Activated B cell treated with CpG ODN at 0.5 μM for 24 hours (primary cell): Measurements from ENCODE around the gene PRKCE. TPM values are rescaled to one million over a fixed set of nuclear protein-coding genes. Genes with fewer than 3 reads are reported as not detected.

Experiments used
- ATAC-seq: fragments of 200-7000 bp; cut with Tn5 transposase; one replicate; pipeline ENCODE4 v1.10.0; 2021; ENCODE audit warnings: low read depth, mild to moderate bottlenecking, moderate library complexity
- CTCF ChIA-PET: fragments of 350-600 bp; sonication (Branson Sonifier 250); formaldehyde crosslinking; loops from one replicate; lab custom pipeline; 2021; ENCODE audit warnings: antibody characterized with exemption; lab: Charles Lee
- POLR2A ChIA-PET: fragments of 350-600 bp; sonication (Branson Sonifier 250); formaldehyde crosslinking; loops from one replicate; lab custom pipeline; 2021; ENCODE audit warnings: antibody characterized with exemption; lab: Charles Lee
- DNase-seq: peaks from one replicate; pipeline ENCODE4 v3.0.0; 2022
- H3K27ac Mint-ChIP-seq: one replicate; pipeline ENCODE4 v1.8.0; 2020; ENCODE audit warnings: mixed read lengths
- H3K27me3 Mint-ChIP-seq: one replicate; pipeline ENCODE4 v1.8.0; 2021; ENCODE audit warnings: mixed read lengths
- H3K36me3 Mint-ChIP-seq: one replicate; pipeline ENCODE4 v1.8.0; 2021; ENCODE audit warnings: low read depth, mixed read lengths
- H3K4me1 Mint-ChIP-seq: one replicate; pipeline ENCODE4 v1.8.0; 2021; ENCODE audit warnings: mixed read lengths
- H3K4me3 Mint-ChIP-seq: one replicate; pipeline ENCODE4 v1.8.0; 2020; ENCODE audit warnings: mild to moderate bottlenecking, mixed read lengths
- H3K9me3 Mint-ChIP-seq: one replicate; pipeline ENCODE4 v1.8.0; 2020; ENCODE audit warnings: mixed read lengths
- CTCF ChIP-seq: fragments of 200-600 bp; IDR thresholded peaks from one replicate; pipeline ENCODE4 v1.8.0; 2022; ENCODE audit warnings: antibody characterized with exemption, mild to moderate bottlenecking
- intact Hi-C: fragments of 100-400 bp; cut with micrococcal nuclease; formaldehyde crosslinking; loops from one replicate; pipeline ENCODE4 v1.15.1; 2024
- total RNA-seq: library from RNA; stranded (reverse); gene quantifications from 2 replicates; pipeline ENCODE4 v1.2.3, GENCODE V29; 2022

Gene PRKCE
- total RNA-seq, 1 donor from 2014 or later, result 53.8 TPM

GRCh38 chr2:46009315-46009714, 357.8 kb downstream of the PRKCE start:
- Mint-ChIP-seq H3K9me3 (no peaks in the 10 kb centered on the region), H3K27ac (no peak overlapping the region), H3K36me3 (peaks cover 89% of the 10 kb centered on the region), H3K4me1 (no peaks in the 10 kb centered on the region), H3K4me3 (no peak overlapping the region), H3K27me3 (no peaks in the 10 kb centered on the region)
- ATAC-seq (no peak), DNase-seq (no peak)
- intact Hi-C loops, result no loop called here
- ChIA-PET POLR2A (no interaction called here), CTCF (no interaction called here)
- no peak for TF ChIP-seq CTCF

GRCh38 chr2:46009772-46010171, 358.3 kb downstream of the PRKCE start:
- Mint-ChIP-seq H3K27ac (no peak overlapping the region), H3K4me3 (no peak overlapping the region), H3K27me3 (no peaks in the 10 kb centered on the region), H3K4me1 (no peaks in the 10 kb centered on the region), H3K9me3 (no peaks in the 10 kb centered on the region), H3K36me3 (peaks cover 88% of the 10 kb centered on the region)
- intact Hi-C loops, result loop anchor here (2.0 to 5.0 kb wide), 4 partner anchors 358 to 1313 kb away; no protein-coding TSS in a partner anchor
- ATAC-seq, result no peak
- TF ChIP-seq CTCF, result no peak
- CTCF ChIA-PET, result no interaction called here
- POLR2A ChIA-PET, result no interaction called here
- DNase-seq, result no peak

GRCh38 chr2:46010223-46010924, 358.9 kb downstream of the PRKCE start:
- no peak for TF ChIP-seq CTCF
- ATAC-seq (no peak), DNase-seq (no peak)
- no peaks in the 10 kb centered on the region for H3K4me1 Mint-ChIP-seq
- no peaks in the 10 kb centered on the region for H3K27me3 Mint-ChIP-seq
- intact Hi-C loops, result loop anchor here (2.0 to 5.0 kb wide), 4 partner anchors 357 to 1312 kb away; no protein-coding TSS in a partner anchor
- no peak overlapping the region for H3K4me3 Mint-ChIP-seq
- no peak overlapping the region for H3K27ac Mint-ChIP-seq
- no peaks in the 10 kb centered on the region for H3K9me3 Mint-ChIP-seq
- CTCF ChIA-PET, result interaction anchor here (1.1 kb wide), 1 partner anchor 639 kb away, joined by 3 read pairs; no protein-coding TSS in a partner anchor
- POLR2A ChIA-PET, result no interaction called here
- peaks cover 88% of the 10 kb centered on the region for H3K36me3 Mint-ChIP-seq

- POLR2A ChIA-PET, result no interaction called here
- H3K27me3 Mint-ChIP-seq, result no peaks in the 10 kb centered on the region
- DNase-seq, result no peak
- no peak overlapping the region for H3K27ac Mint-ChIP-seq
- ATAC-seq, result no peak
- no peak for TF ChIP-seq CTCF
- peaks cover 88% of the 10 kb centered on the region for H3K36me3 Mint-ChIP-seq
- no peak overlapping the region for H3K4me3 Mint-ChIP-seq
- intact Hi-C loops, result loop anchor here (1.0 to 5.0 kb wide), 5 partner anchors 356 to 1311 kb away; no protein-coding TSS in a partner anchor
- no peaks in the 10 kb centered on the region for H3K9me3 Mint-ChIP-seq
- CTCF ChIA-PET, result interaction anchor here (1.1 kb wide), 1 partner anchor 638 kb away, joined by 3 read pairs; no protein-coding TSS in a partner anchor
- H3K4me1 Mint-ChIP-seq, result no peaks in the 10 kb centered on the region
These were observed 359.5 kb downstream of the PRKCE start for GRCh38 chr2:46010925-46011490.

GRCh38 chr2:46012618-46013240, 361.3 kb downstream of the PRKCE start:
- TF ChIP-seq CTCF, result no peak
- ChIA-PET CTCF (interaction anchor here (0.9 kb wide), 1 partner anchor 370 kb away, joined by 3 read pairs; no protein-coding TSS in a partner anchor), POLR2A (no interaction called here)
- intact Hi-C loops, result loop anchor here (5.0 kb wide), 3 partner anchors 355 to 1310 kb away; no protein-coding TSS in a partner anchor
- H3K27me3 Mint-ChIP-seq, result no peaks in the 10 kb centered on the region
- no peak for ATAC-seq
- H3K4me3 Mint-ChIP-seq, result no peak overlapping the region
- peaks cover 85% of the 10 kb centered on the region for H3K36me3 Mint-ChIP-seq
- H3K27ac Mint-ChIP-seq, result no peak overlapping the region
- no peaks in the 10 kb centered on the region for H3K9me3 Mint-ChIP-seq
- no peaks in the 10 kb centered on the region for H3K4me1 Mint-ChIP-seq
- DNase-seq, result no peak
